Measurements from ENCODE around the gene TIAM2.
A peak's percentile ranks its signal among the peaks of the same experiment; 100 is the strongest.
"Not testable (repeated sequence)": the region's sequence is repeated elsewhere in the genome, so short reads cannot be mapped to it uniquely, and the experiment has no call there.

The TIAM2 gene

DNA sequence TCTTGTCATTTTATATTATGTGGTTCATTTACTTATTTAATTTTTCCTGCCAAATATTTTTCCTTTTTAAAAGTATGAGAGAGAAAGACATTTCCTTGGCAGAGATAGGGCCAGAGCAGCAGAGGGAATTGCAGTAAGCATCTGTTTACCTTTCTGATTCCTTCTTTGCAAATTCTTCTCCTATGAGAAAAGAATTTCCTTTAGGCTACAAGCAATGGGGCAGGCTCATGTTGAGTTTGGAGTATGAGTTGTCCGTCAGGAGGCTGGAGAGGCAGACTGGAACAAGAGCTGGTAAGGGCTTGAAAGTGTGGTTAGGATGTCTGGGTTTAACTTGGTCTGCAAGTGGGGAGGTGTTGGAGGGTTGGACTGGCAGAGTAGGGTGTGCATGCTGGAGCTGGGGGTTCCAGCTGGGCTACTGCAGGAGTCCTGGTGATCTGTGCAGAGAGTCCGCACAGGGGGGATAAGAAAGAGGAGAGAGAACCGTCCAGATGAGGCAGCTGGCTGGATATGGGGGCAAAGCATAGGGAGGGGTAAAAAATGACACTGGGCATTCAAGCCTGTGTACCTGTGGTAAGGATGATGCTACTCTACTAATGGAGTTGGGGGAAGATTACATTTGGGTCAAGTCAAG is 19.7 kb downstream of the TIAM2 start:
- TF ChIP-seq, protein P1, sequence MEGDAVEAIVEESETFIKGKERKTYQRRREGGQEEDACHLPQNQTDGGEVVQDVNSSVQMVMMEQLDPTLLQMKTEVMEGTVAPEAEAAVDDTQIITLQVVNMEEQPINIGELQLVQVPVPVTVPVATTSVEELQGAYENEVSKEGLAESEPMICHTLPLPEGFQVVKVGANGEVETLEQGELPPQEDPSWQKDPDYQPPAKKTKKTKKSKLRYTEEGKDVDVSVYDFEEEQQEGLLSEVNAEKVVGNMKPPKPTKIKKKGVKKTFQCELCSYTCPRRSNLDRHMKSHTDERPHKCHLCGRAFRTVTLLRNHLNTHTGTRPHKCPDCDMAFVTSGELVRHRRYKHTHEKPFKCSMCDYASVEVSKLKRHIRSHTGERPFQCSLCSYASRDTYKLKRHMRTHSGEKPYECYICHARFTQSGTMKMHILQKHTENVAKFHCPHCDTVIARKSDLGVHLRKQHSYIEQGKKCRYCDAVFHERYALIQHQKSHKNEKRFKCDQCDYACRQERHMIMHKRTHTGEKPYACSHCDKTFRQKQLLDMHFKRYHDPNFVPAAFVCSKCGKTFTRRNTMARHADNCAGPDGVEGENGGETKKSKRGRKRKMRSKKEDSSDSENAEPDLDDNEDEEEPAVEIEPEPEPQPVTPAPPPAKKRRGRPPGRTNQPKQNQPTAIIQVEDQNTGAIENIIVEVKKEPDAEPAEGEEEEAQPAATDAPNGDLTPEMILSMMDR (IDR thresholded peaks at IDR 0.05; ENCODE audit: low read depth, low read length) = no peak
- peak; percentile 68 for DNase-seq (ENCODE audit: low read depth, low spot score)
- in situ Hi-C loops (cut with HindIII; ENCODE audit: low sequenced_read_pairs) = no loop called here
- no peak overlapping the region for H3K4me3 ChIP-seq (ENCODE audit: low read depth, low read length)

DNA sequence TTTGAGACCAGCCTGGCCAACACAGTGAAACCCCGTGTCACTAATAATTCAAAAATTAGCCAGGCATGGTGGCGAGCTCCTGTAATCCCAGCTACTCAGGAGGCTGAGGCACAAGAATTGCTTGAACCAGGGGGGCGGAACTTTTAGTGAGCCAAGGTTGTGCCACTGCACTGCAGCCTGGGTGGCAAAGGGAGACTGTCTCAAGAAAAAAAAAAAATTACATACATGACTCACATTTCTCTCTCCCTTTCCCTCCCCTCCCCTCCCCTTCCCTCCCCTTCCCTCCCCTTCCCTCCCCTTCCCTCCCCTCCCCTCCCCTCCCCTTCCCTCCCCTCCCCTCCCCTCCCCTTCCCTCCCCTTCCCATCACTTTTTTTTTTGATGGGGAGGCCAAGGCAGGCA is 23.3 kb downstream of the TIAM2 start:
- DNase-seq (ENCODE audit: low read depth, low spot score); in situ Hi-C loops (cut with HindIII; ENCODE audit: low sequenced_read_pairs); H3K4me3 ChIP-seq (ENCODE audit: low read depth, low read length): not testable (repeated sequence)

DNA sequence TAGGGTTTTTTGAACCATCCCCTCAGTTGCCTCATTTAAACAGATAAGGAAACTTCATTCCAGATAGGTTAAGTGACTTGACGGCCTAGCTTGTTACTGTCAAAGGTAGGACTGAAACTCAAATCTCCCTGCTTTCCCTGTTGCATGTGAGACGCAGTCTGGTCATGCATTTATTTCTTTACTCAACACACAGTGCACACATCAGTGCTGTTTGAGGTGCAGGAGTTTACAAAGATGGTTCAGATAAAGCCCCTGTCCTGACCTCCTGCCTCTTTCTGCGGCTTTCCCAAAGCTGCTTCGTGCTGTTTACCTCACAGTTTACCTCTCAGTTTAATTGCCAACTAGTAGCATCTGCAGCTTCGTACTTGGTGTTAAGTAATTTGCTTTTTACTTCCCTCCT is 26.6 kb downstream of the TIAM2 start:
- TF ChIP-seq, protein P1 (IDR thresholded peaks at IDR 0.05; ENCODE audit: low read depth, low read length) = no peak
- in situ Hi-C loops (cut with HindIII; ENCODE audit: low sequenced_read_pairs) = no loop called here
- DNase-seq (ENCODE audit: low read depth, low spot score) = no peak
- H3K4me3 ChIP-seq (ENCODE audit: low read depth, low read length) = no peak overlapping the region

DNA sequence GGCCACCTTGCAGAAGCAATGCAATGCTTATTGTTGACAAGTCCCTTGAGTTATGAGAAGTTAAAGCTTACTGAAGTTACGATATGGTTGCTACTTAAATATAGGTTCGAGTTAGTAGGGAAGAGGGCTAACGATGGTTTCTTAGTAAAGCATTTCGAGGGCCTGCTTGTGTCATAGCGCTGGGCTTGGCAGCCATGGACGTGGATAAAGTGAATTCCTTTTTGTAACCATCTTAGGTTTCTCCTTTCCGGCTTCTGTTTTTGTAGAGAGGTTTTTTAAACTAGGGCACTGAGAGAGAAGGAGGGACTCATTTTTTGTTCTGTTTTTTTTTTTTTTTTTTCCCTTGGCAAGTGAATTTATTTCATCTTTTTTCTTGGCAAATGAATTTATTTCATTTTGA is 27.6 kb downstream of the TIAM2 start:
- in situ Hi-C loops (cut with HindIII; ENCODE audit: low sequenced_read_pairs) = no loop called here
- no peak overlapping the region for H3K4me3 ChIP-seq (ENCODE audit: low read depth, low read length)
- DNase-seq (ENCODE audit: low read depth, low spot score) = no peak
- TF ChIP-seq, protein P1 (IDR thresholded peaks at IDR 0.05; ENCODE audit: low read depth, low read length) = no peak

DNA sequence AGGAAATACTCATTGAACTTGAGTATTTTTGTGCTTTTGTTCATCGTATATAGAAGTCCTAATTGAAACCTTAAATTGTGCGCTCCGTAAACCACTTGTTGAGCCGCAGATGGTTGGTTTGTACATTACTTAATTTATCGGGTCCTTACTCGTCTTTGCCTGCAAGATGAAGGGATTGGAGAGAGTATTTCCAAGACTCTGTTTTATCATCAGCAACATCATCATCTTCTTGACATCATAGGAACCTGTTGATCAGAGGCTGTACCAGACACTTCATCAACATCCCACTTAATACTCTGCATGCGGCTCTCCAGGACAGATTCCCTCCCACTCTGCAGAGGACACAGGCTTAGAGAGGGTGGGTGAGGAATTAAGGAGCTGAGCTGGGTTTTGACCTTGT is 28.6 kb downstream of the TIAM2 start:
- DNase-seq (ENCODE audit: low read depth, low spot score) = no peak

DNA sequence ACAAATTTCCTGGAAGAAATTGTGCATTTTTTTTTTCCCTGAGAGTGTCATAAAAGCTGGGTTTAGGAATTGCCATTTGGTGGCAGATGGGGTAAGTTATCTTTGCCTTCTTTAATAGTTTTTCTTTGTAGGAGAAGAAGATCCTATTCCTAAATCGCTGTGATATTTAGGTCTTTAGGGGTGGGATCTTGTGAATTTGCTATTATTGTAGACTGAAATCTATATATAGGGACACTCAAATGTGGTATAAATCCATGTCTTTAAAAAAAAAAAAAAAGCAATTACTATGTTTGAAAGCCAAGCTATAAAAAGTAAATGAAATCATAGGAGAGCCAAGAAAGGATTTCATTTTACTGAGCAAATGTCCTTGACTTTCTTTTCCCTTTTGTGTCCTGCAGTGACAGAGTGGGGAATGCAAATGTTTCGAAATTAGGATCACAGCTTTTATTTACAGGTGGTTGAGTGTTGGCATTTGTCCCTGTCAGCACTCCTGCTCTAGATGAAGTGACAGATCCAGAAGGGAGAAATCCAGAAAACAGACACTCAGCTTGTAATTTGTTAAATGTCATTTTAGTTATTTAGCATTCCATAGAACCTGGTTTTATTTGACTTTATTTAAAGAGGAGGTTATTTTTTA is 29.4 kb downstream of the TIAM2 start:
- no peak for DNase-seq (ENCODE audit: low read depth, low spot score)
- TF ChIP-seq, protein P1 (IDR thresholded peaks at IDR 0.05; ENCODE audit: low read depth, low read length) = no peak
- H3K4me3 ChIP-seq (ENCODE audit: low read depth, low read length) = no peak overlapping the region
- in situ Hi-C loops (cut with HindIII; ENCODE audit: low sequenced_read_pairs) = no loop called here

More for the DNA sequence above, 28.6 kb downstream of the TIAM2 start:
- no peak overlapping the region for H3K4me3 ChIP-seq (ENCODE audit: low read depth, low read length)
- TF ChIP-seq, protein P1 (IDR thresholded peaks at IDR 0.05; ENCODE audit: low read depth, low read length) = no peak
- in situ Hi-C loops (cut with HindIII; ENCODE audit: low sequenced_read_pairs) = no loop called here

DNA sequence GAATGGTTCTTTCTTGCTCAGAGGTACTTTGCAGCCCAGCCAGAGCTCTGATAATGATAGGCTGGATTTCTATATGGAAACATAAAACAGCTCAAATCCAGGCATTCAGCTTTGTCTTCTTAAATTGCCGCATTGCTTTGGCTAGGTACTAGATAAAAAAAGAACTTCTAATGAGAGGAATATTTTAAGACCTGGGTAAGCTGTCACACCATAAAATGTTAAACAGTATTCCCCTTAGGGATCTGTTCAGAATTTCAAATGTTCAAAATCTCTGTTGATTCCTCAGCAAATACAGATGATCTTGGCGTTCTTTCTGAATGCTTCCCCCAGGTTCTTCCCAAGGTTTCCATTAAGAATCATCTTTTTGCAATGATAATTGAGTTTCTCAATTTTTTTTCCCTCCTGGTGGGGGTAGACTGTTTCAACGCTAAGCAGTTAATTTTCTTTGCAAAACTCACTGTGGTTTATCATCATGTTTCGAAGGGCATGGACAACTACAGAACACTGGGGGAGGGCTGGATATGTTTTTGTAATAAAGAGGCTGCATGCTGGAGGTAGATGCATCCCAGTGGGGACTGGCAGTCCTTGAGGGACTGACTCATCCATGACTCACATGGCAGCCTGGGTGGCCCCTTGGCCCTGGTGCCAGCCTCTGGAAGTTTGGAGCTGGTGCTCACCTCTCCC is 31.0 kb downstream of the TIAM2 start:
- no peak overlapping the region for H3K4me3 ChIP-seq (ENCODE audit: low read depth, low read length)
- peak; percentile 90 for DNase-seq (ENCODE audit: low read depth, low spot score)
- TF ChIP-seq, protein P1 (IDR thresholded peaks at IDR 0.05; ENCODE audit: low read depth, low read length) = no peak
- in situ Hi-C loops (cut with HindIII; ENCODE audit: low sequenced_read_pairs) = no loop called here
